GM23338 (cell line): ENCODE measurements around the gene CSPG5. TPM values are rescaled to one million over a fixed set of nuclear protein-coding genes. Genes with fewer than 3 reads are reported as not detected.

Experiments used
- ATAC-seq: fragments of 200-7000 bp; cut with Tn5 transposase; 3 replicates; pipeline ENCODE4 v1.9.1; 2020
- DNase-seq: peaks from one replicate; pipeline ENCODE4 v3.0.0-alpha.2; 2015; ENCODE audit warnings: low spot score
- H2AFZ ChIP-seq: fragments of 200-600 bp; sonication (generic); 2 replicates; pipeline ENCODE4 v1.8.0; 2016; ENCODE audit warnings: antibody characterized with exemption, mild to moderate bottlenecking, moderate library complexity
- H3F3A ChIP-seq: fragments of 200-600 bp; sonication (generic); replicated peaks from 2 replicates; pipeline ENCODE4 v1.8.0; 2017; ENCODE audit warnings: antibody characterized with exemption, mixed run types, low read depth
- H3K27ac ChIP-seq: fragments of 200-600 bp; sonication (generic); 2 replicates; pipeline ENCODE4 v1.6.1; 2016; ENCODE audit warnings: low read depth
- H3K27me3 ChIP-seq: fragments of 200-600 bp; sonication (generic); 2 replicates; pipeline ENCODE4 v1.8.0; 2016; ENCODE audit warnings: mild to moderate bottlenecking, mixed run types, moderate library complexity; ENCODE audit not compliant: insufficient read depth
- H3K36me3 ChIP-seq: fragments of 200-600 bp; sonication (generic); 2 replicates; pipeline ENCODE4 v1.8.0; 2016; ENCODE audit warnings: mild to moderate bottlenecking; ENCODE audit not compliant: insufficient read depth
- H3K4me1 ChIP-seq: fragments of 200-600 bp; sonication (generic); 2 replicates; pipeline ENCODE4 v1.8.0; 2016; ENCODE audit warnings: mild to moderate bottlenecking, moderate library complexity; ENCODE audit not compliant: insufficient read depth
- H3K4me2 ChIP-seq: fragments of 200-600 bp; sonication (generic); 2 replicates; pipeline ENCODE4 v1.7.1; 2017; ENCODE audit warnings: mixed run types
- H3K4me3 ChIP-seq: fragments of 200-600 bp; sonication (generic); 2 replicates; pipeline ENCODE4 v1.6.1; 2016; ENCODE audit warnings: mixed run types
- H3K79me2 ChIP-seq: fragments of 200-600 bp; sonication (generic); replicated peaks from 2 replicates; pipeline ENCODE4 v1.8.0; 2017; ENCODE audit warnings: mild to moderate bottlenecking; ENCODE audit not compliant: insufficient read depth
- H3K9me2 ChIP-seq: fragments of 200-600 bp; sonication (generic); 2 replicates; pipeline ENCODE4 v1.8.0; 2017; ENCODE audit not compliant: insufficient read depth
- H4K20me1 ChIP-seq: fragments of 200-600 bp; sonication (generic); replicated peaks from 2 replicates; pipeline ENCODE4 v1.8.0; 2017; ENCODE audit warnings: mild to moderate bottlenecking; ENCODE audit not compliant: insufficient read depth
- H3K27ac Mint-ChIP-seq: 2 replicates; pipeline ENCODE4 v1.8.0; 2020; ENCODE audit warnings: inconsistent platforms, mild to moderate bottlenecking, moderate library complexity, mixed read lengths
- H3K27me3 Mint-ChIP-seq: 3 replicates; pipeline ENCODE4 v1.8.0; 2022; ENCODE audit warnings: low read depth, mild to moderate bottlenecking, moderate library complexity, mixed read lengths, inconsistent platforms; ENCODE audit not compliant: insufficient read depth, poor library complexity
- H3K36me3 Mint-ChIP-seq: 3 replicates; pipeline ENCODE4 v1.8.0; 2021; ENCODE audit warnings: low read depth, mild to moderate bottlenecking, inconsistent platforms, moderate library complexity, mixed read lengths
- H3K4me1 Mint-ChIP-seq: 3 replicates; pipeline ENCODE4 v1.8.0; 2020; ENCODE audit warnings: mild to moderate bottlenecking, inconsistent platforms, mixed read lengths
- H3K4me3 Mint-ChIP-seq: 3 replicates; pipeline ENCODE4 v1.8.0; 2021; ENCODE audit warnings: moderate library complexity, mild to moderate bottlenecking, inconsistent platforms, mixed read lengths
- H3K9me3 Mint-ChIP-seq: 3 replicates; pipeline ENCODE4 v1.8.0; 2020; ENCODE audit warnings: moderate library complexity, mild to moderate bottlenecking, inconsistent platforms, mixed read lengths
- EZH2 ChIP-seq: fragments of 200-600 bp; sonication (generic); IDR thresholded peaks from one replicate; pipeline ENCODE4 v1.8.0; 2017; ENCODE audit warnings: antibody characterized with exemption, mild to moderate bottlenecking, low read depth; ENCODE audit not compliant: unreplicated experiment
- EZH2phosphoT487 ChIP-seq: fragments of 200-600 bp; sonication (generic); IDR thresholded peaks from one replicate; pipeline ENCODE4 v1.8.1; 2018; ENCODE audit warnings: antibody characterized with exemption; ENCODE audit not compliant: unreplicated experiment
- JUNB ChIP-seq: IDR thresholded peaks from one replicate; pipeline ENCODE4 v1.6.1; 2016; ENCODE audit warnings: antibody characterized with exemption; ENCODE audit not compliant: unreplicated experiment
- NANOG ChIP-seq: IDR thresholded peaks from 2 replicates; pipeline ENCODE4 v1.6.1; 2016; ENCODE audit warnings: antibody characterized with exemption, borderline replicate concordance
- POLR2AphosphoS5 ChIP-seq: IDR thresholded peaks from 2 replicates; pipeline ENCODE4 v1.6.1; 2016; ENCODE audit warnings: antibody characterized with exemption, low read depth
- STAT1 ChIP-seq: IDR thresholded peaks from one replicate; pipeline ENCODE4 v1.6.1; 2016; ENCODE audit warnings: antibody characterized with exemption; ENCODE audit not compliant: unreplicated experiment
- ZNF114 ChIP-seq: fragments of 250-450 bp; sonication (Bioruptor Pico); IDR thresholded peaks from 2 replicates; pipeline ENCODE4 v1.5.0; 2020; ENCODE audit warnings: mild to moderate bottlenecking, moderate library complexity
- ZNF331 ChIP-seq: fragments of 250-450 bp; sonication (Bioruptor Pico); IDR thresholded peaks from 2 replicates; pipeline ENCODE4 v1.5.0; 2020; ENCODE audit warnings: low read depth, mild to moderate bottlenecking, moderate library complexity
- polyA plus RNA-seq: library from polyadenylated mRNA; unstranded; fragments of >200 nt; fragmentation: Nextera tagmentation; extraction: Ambion mirVana; gene quantifications from 2 replicates; pipeline ENCODE4 v1.2.1, GENCODE V29; 2016
- total RNA-seq: library from RNA; depleted of rRNA; stranded (reverse); fragments of >200 nt; shearing (Covaris generic); gene quantifications from 2 replicates; pipeline ENCODE4 v1.2.3, GENCODE V29; 2014
- TF ChIP-seq, protein P1 (sequence below): IDR thresholded peaks from one replicate; pipeline ENCODE4 v1.6.1; 2018; ENCODE audit warnings: antibody characterized with exemption; ENCODE audit not compliant: unreplicated experiment
- TF ChIP-seq, protein P2 (sequence below), 2 experiments: fragments of 200-600 bp in 1 of 2; sonication (generic) in 1 of 2; conservative IDR thresholded peaks; 2 replicates each; pipeline versions ENCODE4 v1.5.1 to v1.6.1; 2016 to 2017; ENCODE audit warnings: antibody characterized with exemption in 2 of 2, low read depth in 2 of 2, mild to moderate bottlenecking in 2 of 2, moderate library complexity in 1 of 2
- TF ChIP-seq, protein P3 (sequence below): IDR thresholded peaks from 2 replicates; pipeline ENCODE4 v1.6.1; 2016; ENCODE audit warnings: antibody characterized with exemption
- TF ChIP-seq, protein P4 (sequence below): fragments of 250-450 bp; sonication (Bioruptor Pico); IDR thresholded peaks from 2 replicates; pipeline ENCODE4 v1.5.0; 2020; ENCODE audit warnings: mild to moderate bottlenecking, moderate library complexity

Gene CSPG5
- total and polyA plus RNA-seq, 2 experiments from 2014 or later, result 0.86 to 4.3 TPM

DNA sequence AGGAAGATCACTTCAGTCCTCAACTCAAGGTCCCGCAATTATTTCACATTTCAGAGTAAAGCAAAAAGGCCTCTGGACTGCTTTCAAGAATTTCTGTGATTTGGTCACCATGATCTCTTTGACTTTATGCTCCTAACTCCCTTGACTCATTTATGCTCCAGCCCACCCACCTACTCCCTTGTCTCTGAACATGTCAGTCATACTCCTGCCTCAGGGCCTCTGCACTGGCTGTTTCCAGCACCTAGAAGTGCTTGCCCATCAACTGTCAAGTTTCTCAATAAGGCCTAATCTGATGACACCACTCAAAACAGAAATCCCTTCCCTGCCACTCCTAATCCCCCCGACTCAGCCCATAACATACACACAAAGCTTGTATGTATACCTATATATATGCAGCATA, 36.1 kb upstream of the CSPG5 start (continued):
- TF ChIP-seq, protein P1, sequence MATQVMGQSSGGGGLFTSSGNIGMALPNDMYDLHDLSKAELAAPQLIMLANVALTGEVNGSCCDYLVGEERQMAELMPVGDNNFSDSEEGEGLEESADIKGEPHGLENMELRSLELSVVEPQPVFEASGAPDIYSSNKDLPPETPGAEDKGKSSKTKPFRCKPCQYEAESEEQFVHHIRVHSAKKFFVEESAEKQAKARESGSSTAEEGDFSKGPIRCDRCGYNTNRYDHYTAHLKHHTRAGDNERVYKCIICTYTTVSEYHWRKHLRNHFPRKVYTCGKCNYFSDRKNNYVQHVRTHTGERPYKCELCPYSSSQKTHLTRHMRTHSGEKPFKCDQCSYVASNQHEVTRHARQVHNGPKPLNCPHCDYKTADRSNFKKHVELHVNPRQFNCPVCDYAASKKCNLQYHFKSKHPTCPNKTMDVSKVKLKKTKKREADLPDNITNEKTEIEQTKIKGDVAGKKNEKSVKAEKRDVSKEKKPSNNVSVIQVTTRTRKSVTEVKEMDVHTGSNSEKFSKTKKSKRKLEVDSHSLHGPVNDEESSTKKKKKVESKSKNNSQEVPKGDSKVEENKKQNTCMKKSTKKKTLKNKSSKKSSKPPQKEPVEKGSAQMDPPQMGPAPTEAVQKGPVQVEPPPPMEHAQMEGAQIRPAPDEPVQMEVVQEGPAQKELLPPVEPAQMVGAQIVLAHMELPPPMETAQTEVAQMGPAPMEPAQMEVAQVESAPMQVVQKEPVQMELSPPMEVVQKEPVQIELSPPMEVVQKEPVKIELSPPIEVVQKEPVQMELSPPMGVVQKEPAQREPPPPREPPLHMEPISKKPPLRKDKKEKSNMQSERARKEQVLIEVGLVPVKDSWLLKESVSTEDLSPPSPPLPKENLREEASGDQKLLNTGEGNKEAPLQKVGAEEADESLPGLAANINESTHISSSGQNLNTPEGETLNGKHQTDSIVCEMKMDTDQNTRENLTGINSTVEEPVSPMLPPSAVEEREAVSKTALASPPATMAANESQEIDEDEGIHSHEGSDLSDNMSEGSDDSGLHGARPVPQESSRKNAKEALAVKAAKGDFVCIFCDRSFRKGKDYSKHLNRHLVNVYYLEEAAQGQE, result no peak
- no peak for TF ChIP-seq EZH2phosphoT487
- no peak for TF ChIP-seq ZNF331 (CRISPR knock-in tag)
- TF ChIP-seq, protein P2, sequence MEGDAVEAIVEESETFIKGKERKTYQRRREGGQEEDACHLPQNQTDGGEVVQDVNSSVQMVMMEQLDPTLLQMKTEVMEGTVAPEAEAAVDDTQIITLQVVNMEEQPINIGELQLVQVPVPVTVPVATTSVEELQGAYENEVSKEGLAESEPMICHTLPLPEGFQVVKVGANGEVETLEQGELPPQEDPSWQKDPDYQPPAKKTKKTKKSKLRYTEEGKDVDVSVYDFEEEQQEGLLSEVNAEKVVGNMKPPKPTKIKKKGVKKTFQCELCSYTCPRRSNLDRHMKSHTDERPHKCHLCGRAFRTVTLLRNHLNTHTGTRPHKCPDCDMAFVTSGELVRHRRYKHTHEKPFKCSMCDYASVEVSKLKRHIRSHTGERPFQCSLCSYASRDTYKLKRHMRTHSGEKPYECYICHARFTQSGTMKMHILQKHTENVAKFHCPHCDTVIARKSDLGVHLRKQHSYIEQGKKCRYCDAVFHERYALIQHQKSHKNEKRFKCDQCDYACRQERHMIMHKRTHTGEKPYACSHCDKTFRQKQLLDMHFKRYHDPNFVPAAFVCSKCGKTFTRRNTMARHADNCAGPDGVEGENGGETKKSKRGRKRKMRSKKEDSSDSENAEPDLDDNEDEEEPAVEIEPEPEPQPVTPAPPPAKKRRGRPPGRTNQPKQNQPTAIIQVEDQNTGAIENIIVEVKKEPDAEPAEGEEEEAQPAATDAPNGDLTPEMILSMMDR (conservative IDR thresholded peaks at IDR 0.05; ENCODE audit: low read depth in 2 of 2), result no peak
- no peak for TF ChIP-seq ZNF114 (CRISPR knock-in tag)
- TF ChIP-seq EZH2, result no peak
- TF ChIP-seq POLR2AphosphoS5, result no peak
- no peak for TF ChIP-seq NANOG
- TF ChIP-seq, protein P3, sequence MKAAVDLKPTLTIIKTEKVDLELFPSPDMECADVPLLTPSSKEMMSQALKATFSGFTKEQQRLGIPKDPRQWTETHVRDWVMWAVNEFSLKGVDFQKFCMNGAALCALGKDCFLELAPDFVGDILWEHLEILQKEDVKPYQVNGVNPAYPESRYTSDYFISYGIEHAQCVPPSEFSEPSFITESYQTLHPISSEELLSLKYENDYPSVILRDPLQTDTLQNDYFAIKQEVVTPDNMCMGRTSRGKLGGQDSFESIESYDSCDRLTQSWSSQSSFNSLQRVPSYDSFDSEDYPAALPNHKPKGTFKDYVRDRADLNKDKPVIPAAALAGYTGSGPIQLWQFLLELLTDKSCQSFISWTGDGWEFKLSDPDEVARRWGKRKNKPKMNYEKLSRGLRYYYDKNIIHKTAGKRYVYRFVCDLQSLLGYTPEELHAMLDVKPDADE, result no peak

DNA sequence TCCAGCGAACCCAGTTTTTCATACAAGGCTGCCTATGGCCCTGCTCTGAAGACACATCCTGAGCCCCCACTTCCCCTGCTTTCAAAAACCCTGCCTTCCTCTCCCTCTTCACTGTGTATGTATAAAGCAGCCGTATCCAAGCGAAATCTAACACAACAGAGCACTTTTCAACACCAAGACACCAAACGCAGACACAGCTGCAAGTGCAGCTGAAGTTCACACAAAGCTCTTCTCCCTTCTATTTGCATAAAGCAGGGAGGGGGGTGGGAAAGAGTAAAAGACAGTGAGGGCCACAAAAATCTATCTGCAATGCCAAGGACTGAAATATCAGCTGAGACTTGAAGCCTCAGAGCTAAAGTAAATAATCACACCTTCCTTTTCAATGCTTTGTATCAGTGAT, 35.1 kb upstream of the CSPG5 start:
- Histone ChIP-seq H3K36me3 (peaks cover 54% of the 10 kb centered on the region), H4K20me1 (peaks cover 26% of the 10 kb centered on the region), H3K27me3 (no peaks in the 10 kb centered on the region), H3K9me2 (no peaks in the 10 kb centered on the region), H3K4me1 (no peaks in the 10 kb centered on the region), H2AFZ (no peak overlapping the region), H3F3A (peaks cover 12% of the 10 kb centered on the region; the same call in 1 of the 2 replicates), H3K27ac (0 out of 2 replicates have a peak overlapping the region, but pooled peaks have one; percentile 15), H3K4me2 (no peak overlapping the region), H3K4me3 (no peak overlapping the region), H3K79me2 (peaks cover 6% of the 10 kb centered on the region; the same call in 1 of the 2 replicates)
- Mint-ChIP-seq H3K27me3 (peaks cover 3% of the 10 kb centered on the region), H3K4me3 (no peak overlapping the region), H3K4me1 (peaks cover 3% of the 10 kb centered on the region; the same call in 1 of the 3 replicates), H3K36me3 (peaks cover 57% of the 10 kb centered on the region), H3K9me3 (no peaks in the 10 kb centered on the region), H3K27ac (no peak overlapping the region)
- no peak for DNase-seq
- ATAC-seq, result peak; percentile 22; the same call in 2 of the 3 replicates
- no peak for TF ChIP-seq EZH2
- TF ChIP-seq, protein P4, sequence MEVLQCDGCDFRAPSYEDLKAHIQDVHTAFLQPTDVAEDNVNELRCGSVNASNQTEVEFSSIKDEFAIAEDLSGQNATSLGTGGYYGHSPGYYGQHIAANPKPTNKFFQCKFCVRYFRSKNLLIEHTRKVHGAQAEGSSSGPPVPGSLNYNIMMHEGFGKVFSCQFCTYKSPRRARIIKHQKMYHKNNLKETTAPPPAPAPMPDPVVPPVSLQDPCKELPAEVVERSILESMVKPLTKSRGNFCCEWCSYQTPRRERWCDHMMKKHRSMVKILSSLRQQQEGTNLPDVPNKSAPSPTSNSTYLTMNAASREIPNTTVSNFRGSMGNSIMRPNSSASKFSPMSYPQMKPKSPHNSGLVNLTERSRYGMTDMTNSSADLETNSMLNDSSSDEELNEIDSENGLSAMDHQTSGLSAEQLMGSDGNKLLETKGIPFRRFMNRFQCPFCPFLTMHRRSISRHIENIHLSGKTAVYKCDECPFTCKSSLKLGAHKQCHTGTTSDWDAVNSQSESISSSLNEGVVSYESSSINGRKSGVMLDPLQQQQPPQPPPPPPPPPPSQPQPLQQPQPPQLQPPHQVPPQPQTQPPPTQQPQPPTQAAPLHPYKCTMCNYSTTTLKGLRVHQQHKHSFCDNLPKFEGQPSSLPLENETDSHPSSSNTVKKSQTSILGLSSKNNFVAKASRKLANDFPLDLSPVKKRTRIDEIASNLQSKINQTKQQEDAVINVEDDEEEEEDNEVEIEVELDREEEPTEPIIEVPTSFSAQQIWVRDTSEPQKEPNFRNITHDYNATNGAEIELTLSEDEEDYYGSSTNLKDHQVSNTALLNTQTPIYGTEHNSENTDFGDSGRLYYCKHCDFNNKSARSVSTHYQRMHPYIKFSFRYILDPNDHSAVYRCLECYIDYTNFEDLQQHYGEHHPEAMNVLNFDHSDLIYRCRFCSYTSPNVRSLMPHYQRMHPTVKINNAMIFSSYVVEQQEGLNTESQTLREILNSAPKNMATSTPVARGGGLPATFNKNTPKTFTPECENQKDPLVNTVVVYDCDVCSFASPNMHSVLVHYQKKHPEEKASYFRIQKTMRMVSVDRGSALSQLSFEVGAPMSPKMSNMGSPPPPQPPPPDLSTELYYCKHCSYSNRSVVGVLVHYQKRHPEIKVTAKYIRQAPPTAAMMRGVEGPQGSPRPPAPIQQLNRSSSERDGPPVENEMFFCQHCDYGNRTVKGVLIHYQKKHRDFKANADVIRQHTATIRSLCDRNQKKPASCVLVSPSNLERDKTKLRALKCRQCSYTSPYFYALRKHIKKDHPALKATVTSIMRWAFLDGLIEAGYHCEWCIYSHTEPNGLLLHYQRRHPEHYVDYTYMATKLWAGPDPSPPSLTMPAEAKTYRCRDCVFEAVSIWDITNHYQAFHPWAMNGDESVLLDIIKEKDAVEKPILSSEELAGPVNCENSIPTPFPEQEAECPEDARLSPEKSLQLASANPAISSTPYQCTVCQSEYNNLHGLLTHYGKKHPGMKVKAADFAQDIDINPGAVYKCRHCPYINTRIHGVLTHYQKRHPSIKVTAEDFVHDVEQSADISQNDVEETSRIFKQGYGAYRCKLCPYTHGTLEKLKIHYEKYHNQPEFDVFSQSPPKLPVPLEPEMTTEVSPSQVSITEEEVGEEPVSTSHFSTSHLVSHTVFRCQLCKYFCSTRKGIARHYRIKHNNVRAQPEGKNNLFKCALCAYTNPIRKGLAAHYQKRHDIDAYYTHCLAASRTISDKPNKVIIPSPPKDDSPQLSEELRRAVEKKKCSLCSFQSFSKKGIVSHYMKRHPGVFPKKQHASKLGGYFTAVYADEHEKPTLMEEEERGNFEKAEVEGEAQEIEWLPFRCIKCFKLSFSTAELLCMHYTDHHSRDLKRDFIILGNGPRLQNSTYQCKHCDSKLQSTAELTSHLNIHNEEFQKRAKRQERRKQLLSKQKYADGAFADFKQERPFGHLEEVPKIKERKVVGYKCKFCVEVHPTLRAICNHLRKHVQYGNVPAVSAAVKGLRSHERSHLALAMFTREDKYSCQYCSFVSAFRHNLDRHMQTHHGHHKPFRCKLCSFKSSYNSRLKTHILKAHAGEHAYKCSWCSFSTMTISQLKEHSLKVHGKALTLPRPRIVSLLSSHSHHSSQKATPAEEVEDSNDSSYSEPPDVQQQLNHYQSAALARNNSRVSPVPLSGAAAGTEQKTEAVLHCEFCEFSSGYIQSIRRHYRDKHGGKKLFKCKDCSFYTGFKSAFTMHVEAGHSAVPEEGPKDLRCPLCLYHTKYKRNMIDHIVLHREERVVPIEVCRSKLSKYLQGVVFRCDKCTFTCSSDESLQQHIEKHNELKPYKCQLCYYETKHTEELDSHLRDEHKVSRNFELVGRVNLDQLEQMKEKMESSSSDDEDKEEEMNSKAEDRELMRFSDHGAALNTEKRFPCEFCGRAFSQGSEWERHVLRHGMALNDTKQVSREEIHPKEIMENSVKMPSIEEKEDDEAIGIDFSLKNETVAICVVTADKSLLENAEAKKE (CRISPR knock-in tag), result no peak
- no peak for TF ChIP-seq NANOG
- TF ChIP-seq STAT1, result no peak
- no peak for TF ChIP-seq POLR2AphosphoS5
- no peak for TF ChIP-seq JUNB
